GM12864 (cell line): Measurements from ENCODE around the gene PCNX4.
A peak's percentile ranks its signal among the peaks of the same experiment; 100 is the strongest.

Experiments
- DNase-seq: peaks from one replicate; pipeline ENCODE4 v3.0.0-alpha.2; 2011; ENCODE audit warnings: low read depth
- H3K4me3 ChIP-seq: 2 replicates; pipeline ENCODE4 v1.5.1; 2011; ENCODE audit warnings: mild to moderate bottlenecking, low read depth, low read length, control low read depth
- TF ChIP-seq, protein P1 (sequence below): IDR thresholded peaks from 2 replicates; pipeline ENCODE4 v1.5.1; 2011; ENCODE audit warnings: low read depth, mild to moderate bottlenecking, moderate library complexity, low read length, control low read depth, inconsistent platforms; ENCODE audit errors: missing control alignments

The PCNX4 gene

DNA sequence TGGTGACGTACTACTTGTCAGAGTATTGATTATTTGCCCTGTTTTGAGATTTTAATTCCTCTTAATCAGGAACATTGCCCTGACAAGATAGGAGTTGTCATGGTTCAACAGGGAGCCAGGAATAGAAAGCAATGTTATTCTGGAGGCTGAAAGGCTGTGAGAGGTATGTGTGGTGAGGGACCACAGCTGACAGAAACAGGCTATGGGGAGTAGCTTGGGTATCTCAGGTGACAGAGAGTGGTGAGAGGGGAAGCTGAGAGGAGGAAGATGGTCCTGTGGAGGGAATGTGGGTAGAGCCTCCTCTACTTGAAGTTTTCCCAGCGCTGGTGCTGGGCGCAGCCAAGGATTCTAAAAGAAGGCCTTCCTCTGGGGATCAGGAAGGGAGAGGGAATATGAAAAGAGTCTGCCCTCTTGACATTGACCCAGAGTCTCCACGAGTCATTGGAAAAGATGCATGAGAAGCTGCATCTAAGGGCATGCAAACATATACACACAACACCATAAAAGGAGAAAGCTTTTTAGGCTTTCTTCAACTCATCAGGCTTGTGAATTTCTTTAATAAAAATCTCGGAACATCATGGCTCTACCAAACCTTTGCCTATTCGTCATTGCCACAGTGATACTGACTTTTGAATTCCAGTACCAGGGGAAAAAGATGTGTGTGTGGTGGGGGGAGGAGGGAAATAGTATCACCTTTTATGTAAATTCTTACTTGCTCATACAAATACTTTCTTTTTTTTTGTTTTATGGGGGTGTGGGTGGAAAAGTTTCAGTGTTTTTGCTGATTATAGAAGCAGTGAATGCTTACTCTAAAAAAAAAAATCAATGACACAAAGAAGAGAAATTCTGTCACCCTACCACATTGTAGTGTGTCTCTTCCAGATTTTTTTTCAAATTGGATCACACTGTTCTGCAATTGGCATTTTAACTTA is 113.4 kb downstream of the PCNX4 start:
- peak overlapping the region; percentile 37 for H3K4me3 ChIP-seq
- no peak for DNase-seq
- TF ChIP-seq, protein P1, sequence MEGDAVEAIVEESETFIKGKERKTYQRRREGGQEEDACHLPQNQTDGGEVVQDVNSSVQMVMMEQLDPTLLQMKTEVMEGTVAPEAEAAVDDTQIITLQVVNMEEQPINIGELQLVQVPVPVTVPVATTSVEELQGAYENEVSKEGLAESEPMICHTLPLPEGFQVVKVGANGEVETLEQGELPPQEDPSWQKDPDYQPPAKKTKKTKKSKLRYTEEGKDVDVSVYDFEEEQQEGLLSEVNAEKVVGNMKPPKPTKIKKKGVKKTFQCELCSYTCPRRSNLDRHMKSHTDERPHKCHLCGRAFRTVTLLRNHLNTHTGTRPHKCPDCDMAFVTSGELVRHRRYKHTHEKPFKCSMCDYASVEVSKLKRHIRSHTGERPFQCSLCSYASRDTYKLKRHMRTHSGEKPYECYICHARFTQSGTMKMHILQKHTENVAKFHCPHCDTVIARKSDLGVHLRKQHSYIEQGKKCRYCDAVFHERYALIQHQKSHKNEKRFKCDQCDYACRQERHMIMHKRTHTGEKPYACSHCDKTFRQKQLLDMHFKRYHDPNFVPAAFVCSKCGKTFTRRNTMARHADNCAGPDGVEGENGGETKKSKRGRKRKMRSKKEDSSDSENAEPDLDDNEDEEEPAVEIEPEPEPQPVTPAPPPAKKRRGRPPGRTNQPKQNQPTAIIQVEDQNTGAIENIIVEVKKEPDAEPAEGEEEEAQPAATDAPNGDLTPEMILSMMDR = no peak

DNA sequence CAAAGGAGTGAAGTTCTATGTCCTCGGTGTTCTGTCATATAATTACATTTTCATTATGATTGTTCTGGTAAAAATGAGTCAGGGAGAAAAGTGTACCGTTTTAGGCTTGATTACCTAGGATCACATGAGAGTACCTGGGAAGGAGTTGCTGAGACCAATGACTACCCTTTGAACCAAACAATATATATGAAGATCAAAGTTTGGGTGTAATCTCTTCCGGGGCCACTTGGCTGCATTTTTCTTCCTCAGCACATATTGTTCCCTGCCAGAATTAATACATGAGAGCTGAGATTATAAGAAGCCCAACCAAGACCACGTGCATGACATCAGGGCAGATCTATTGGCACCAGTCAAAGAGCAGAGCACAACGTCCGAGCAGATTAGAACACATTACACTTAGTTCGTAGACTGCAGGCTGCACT is 114.5 kb downstream of the PCNX4 start:
- TF ChIP-seq, protein P1 = no peak
- H3K4me3 ChIP-seq = no peak overlapping the region
- DNase-seq = no peak

GRCh38 chr14:60206837-60207533 is 115.3 kb downstream of the PCNX4 start:
- TF ChIP-seq, protein P1 = no peak
- DNase-seq = no peak
- no peak overlapping the region for H3K4me3 ChIP-seq

DNA sequence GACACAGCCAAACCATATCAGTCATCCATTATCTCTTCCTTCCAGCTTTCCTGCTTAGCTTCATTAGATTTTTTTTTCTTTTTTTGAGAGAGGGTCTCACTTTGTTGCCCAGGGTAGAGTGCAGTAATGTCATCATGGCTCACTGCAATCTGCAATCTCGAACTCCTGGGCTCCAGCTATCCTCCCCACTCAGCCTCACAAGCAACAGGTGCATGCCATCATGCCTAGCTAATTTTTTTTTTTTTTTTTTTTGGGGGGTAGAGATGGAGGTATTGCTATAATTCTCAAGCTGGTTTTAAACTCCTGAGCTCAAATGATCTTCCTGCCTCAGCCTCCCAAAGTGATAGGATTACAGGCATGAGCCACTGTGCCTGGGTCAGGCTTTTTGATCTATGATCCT is 119.0 kb downstream of the PCNX4 start:
- TF ChIP-seq, protein P1 = no peak
- no peak overlapping the region for H3K4me3 ChIP-seq
- DNase-seq = no peak

GRCh38 chr14:60211153-60211552 is 119.4 kb downstream of the PCNX4 start:
- H3K4me3 ChIP-seq = no peak overlapping the region
- TF ChIP-seq, protein P1 = no peak
- DNase-seq = no peak

GRCh38 chr14:60212503-60213371 is 121.0 kb downstream of the PCNX4 start:
- DNase-seq = peak; percentile 97
- H3K4me3 ChIP-seq = no peak overlapping the region

More at GRCh38 chr14:60212503-60213371, 121.0 kb downstream of the PCNX4 start:
- TF ChIP-seq, protein P1 = no peak
